GM12878 (cell line): ENCODE results near the gene ZBTB14. TPM values are rescaled to one million over a fixed set of nuclear protein-coding genes. Genes with fewer than 3 reads are reported as not detected.

Experiments used
- ATAC-seq: fragments of 200-7000 bp; cut with Tn5 transposase; 3 replicates; pipeline ENCODE4 v1.9.1; 2020; ENCODE audit warnings: mild to moderate bottlenecking, moderate library complexity
- BruUV-seq: library from RNA; stranded (reverse); fragments of 400-500 nt; replicated peaks from 2 replicates; lab custom pipeline; 2021; lab: Mats Ljungman, UMichigan
- CTCF ChIA-PET: fragments of 300-600 bp; sonication (Branson Sonifier 250); formaldehyde crosslinking; extraction: SDS; loops from one replicate; lab custom pipeline; 2021; ENCODE audit warnings: inconsistent platforms; lab: Yijun Ruan, JAX
- POLR2A ChIA-PET: fragments of 350-600 bp; formaldehyde crosslinking; extraction: SDS; loops from one replicate; lab custom pipeline; 2021; ENCODE audit warnings: inconsistent platforms; lab: Charles Lee
- RAD21 ChIA-PET: fragments of 300-600 bp; sonication (Branson Sonifier 250); formaldehyde crosslinking; loops from one replicate; lab custom pipeline; 2023; ENCODE audit warnings: antibody characterized with exemption; ENCODE audit not compliant: unreplicated experiment; lab: Charles Lee
- SMC1A ChIA-PET: fragments of 300-600 bp; sonication (Branson Sonifier 250); formaldehyde crosslinking; loops from one replicate; lab custom pipeline; 2023; ENCODE audit not compliant: unreplicated experiment, uncharacterized antibody; lab: Charles Lee
- DNase-seq: peaks from one replicate; pipeline ENCODE4 v3.0.0-alpha.2; 2011; ENCODE audit warnings: low read depth, low spot score
- FAIRE-seq: peaks from 3 replicates; lab custom pipeline; 2011; peaks lifted over from hg19 to GRCh38; lab: Jason Lieb, UNC
- H2AFZ ChIP-seq: 2 replicates; pipeline ENCODE4 v1.6.0; 2011; ENCODE audit warnings: low read depth, low read length, control low read depth; ENCODE audit not compliant: control insufficient read depth
- H3K27ac ChIP-seq: 2 replicates; pipeline ENCODE4 v1.5.1; 2011; ENCODE audit warnings: control low read depth; ENCODE audit not compliant: control insufficient read depth, insufficient read depth
- H3K27me3 ChIP-seq, 2 experiments: replicated peaks in 1 of 2; 2 replicates each; pipeline versions ENCODE4 v1.6.0 to v1.6.1; 2011; ENCODE audit warnings: low read length in 1 of 2; ENCODE audit not compliant: control insufficient read depth in 2 of 2, insufficient read depth in 2 of 2
- H3K36me3 ChIP-seq, 2 experiments: 2 replicates each; pipeline ENCODE4 v1.5.1; 2011; ENCODE audit warnings: low read length in 1 of 2; ENCODE audit not compliant: control insufficient read depth in 2 of 2, insufficient read depth in 2 of 2
- H3K4me1 ChIP-seq: 2 replicates; pipeline ENCODE4 v1.6.1; 2011; ENCODE audit warnings: mild to moderate bottlenecking, low read length, moderate library complexity, mixed read lengths; ENCODE audit not compliant: control insufficient read depth, insufficient read depth
- H3K4me2 ChIP-seq: 2 replicates; pipeline ENCODE4 v1.6.0; 2011; ENCODE audit warnings: control low read depth; ENCODE audit not compliant: control insufficient read depth, insufficient read depth
- H3K4me3 ChIP-seq: fragments of 200-600 bp; sonication (generic); 2 replicates; pipeline ENCODE4 v1.5.1; 2016
- H3K79me2 ChIP-seq: 2 replicates; pipeline ENCODE4 v1.6.0; 2011; ENCODE audit warnings: low read length; ENCODE audit not compliant: control insufficient read depth, insufficient read depth
- H3K9ac ChIP-seq: 2 replicates; pipeline ENCODE4 v1.8.0; 2011; ENCODE audit warnings: low read length, control low read depth, mixed read lengths; ENCODE audit not compliant: control insufficient read depth, insufficient read depth
- H3K9me3 ChIP-seq: replicated peaks from 3 replicates; pipeline ENCODE4 v1.5.1; 2011; ENCODE audit warnings: mild to moderate bottlenecking, low read length; ENCODE audit not compliant: control insufficient read depth, insufficient read depth
- H4K20me1 ChIP-seq: 2 replicates; pipeline ENCODE4 v1.6.0; 2011; ENCODE audit not compliant: control insufficient read depth, insufficient read depth
- ASH2L ChIP-seq: fragments of 300-600, 200-600 bp; sonication (generic); IDR thresholded peaks from 2 replicates; pipeline ENCODE4 v1.6.1; 2017; ENCODE audit warnings: low read depth, mild to moderate bottlenecking, borderline replicate concordance
- CBX3 ChIP-seq: fragments of 200-600 bp; sonication (generic); IDR thresholded peaks from 2 replicates; pipeline ENCODE4 v1.6.1; 2016; ENCODE audit warnings: low read depth, borderline replicate concordance
- ELK1 ChIP-seq: IDR thresholded peaks from 2 replicates; pipeline ENCODE4 v1.6.1; 2012; ENCODE audit warnings: low read depth, low read length, improper control_type of control experiment
- HDAC2 ChIP-seq: fragments of 200-600 bp; sonication (generic); IDR thresholded peaks from 2 replicates; pipeline ENCODE4 v1.6.1; 2017
- NFIC ChIP-seq: IDR thresholded peaks from 2 replicates; pipeline ENCODE4 v1.6.1; 2012; ENCODE audit warnings: low read depth, mild to moderate bottlenecking, inconsistent platforms, low read length, moderate library complexity
- NFXL1 ChIP-seq: fragments of 450-650 bp; IDR thresholded peaks from 2 replicates; pipeline ENCODE4 v1.6.1; 2017; ENCODE audit warnings: antibody characterized with exemption, mild to moderate bottlenecking, borderline replicate concordance
- PBX3 ChIP-seq: IDR thresholded peaks from 2 replicates; pipeline ENCODE4 v1.6.1; 2011; ENCODE audit warnings: mild to moderate bottlenecking, low read depth, low read length, moderate library complexity; ENCODE audit not compliant: insufficient replicate concordance
- PKNOX1 ChIP-seq: fragments of 450-650 bp; IDR thresholded peaks from 2 replicates; pipeline ENCODE4 v1.6.1; 2016; ENCODE audit warnings: mild to moderate bottlenecking
- POLR2A ChIP-seq: IDR thresholded peaks from 2 replicates; pipeline ENCODE4 v1.6.1; 2011; ENCODE audit warnings: low read depth, mild to moderate bottlenecking, low read length
- RELB ChIP-seq: fragments of 450-650 bp; IDR thresholded peaks from 2 replicates; pipeline ENCODE4 v1.6.1; 2017; ENCODE audit warnings: low read depth, mild to moderate bottlenecking, moderate library complexity
- SREBF1 ChIP-seq: IDR thresholded peaks from 2 replicates; pipeline ENCODE4 v1.6.1; 2012; ENCODE audit warnings: mild to moderate bottlenecking, low read length
- STAT1 ChIP-seq: fragments of 450-650 bp; conservative IDR thresholded peaks from 2 replicates; pipeline ENCODE4 v1.6.1; 2014; ENCODE audit warnings: antibody characterized with exemption, mild to moderate bottlenecking
- TBL1XR1 ChIP-seq: IDR thresholded peaks from 2 replicates; pipeline ENCODE4 v1.6.1; 2012; ENCODE audit warnings: low read depth, low read length, improper control_type of control experiment
- ZBTB40 ChIP-seq: fragments of 450-650 bp; IDR thresholded peaks from 2 replicates; pipeline ENCODE4 v1.6.1; 2016; ENCODE audit warnings: mild to moderate bottlenecking, moderate library complexity, borderline replicate concordance
- ZNF384 ChIP-seq: IDR thresholded peaks from 2 replicates; pipeline ENCODE4 v1.6.1; 2012; ENCODE audit warnings: low read depth, mild to moderate bottlenecking, low read length, improper control_type of control experiment, borderline replicate concordance
- ZSCAN29 ChIP-seq: fragments of 450-650 bp; IDR thresholded peaks from 2 replicates; pipeline ENCODE4 v1.6.1; 2017; ENCODE audit warnings: mild to moderate bottlenecking, moderate library complexity
- WGBS: methylation state at CpG from one replicate; pipeline ENCODE4 v1.1.6; 2016; ENCODE audit warnings: low lambda C conversion rate; ENCODE audit not compliant: insufficient replicate concordance, insufficient coverage; ENCODE audit errors: missing lambda C conversion rate; 5-methylcytosine and 5-hydroxymethylcytosine counted together
- in situ Hi-C: fragments of 300-500 bp; cut with MboI; formaldehyde crosslinking; loops from 9 replicates; pipeline ENCODE4 v1.14.3; 2018; ENCODE audit warnings: mixed read lengths
- intact Hi-C: fragments of 100-400 bp; cut with micrococcal nuclease; formaldehyde crosslinking; loops from one replicate; pipeline ENCODE4 v1.14.2; 2022; ENCODE audit not compliant: unreplicated experiment
- polyA plus RNA-seq, 11 experiments: library from polyadenylated mRNA; depleted of rRNA in 4 of 11; unstranded in 6 of 11; stranded (reverse) in 5 of 11; fragments of >200 nt; fragmentation: Nextera tagmentation in 4 of 11; fragmentation: Illumina TruSeq in 1 of 11; extraction: Ambion mirVana in 4 of 11; extraction: Trizol in 1 of 11; gene quantifications; 1 replicate in 1 of 11; 2 replicates in 10 of 11; pipeline versions ENCODE4 v1.2.1 to v1.2.3, GENCODE V29; 2011 to 2016; ENCODE audit warnings: inconsistent platforms in 2 of 11, missing spikeins in 2 of 11, low read depth in 1 of 11
- total RNA-seq, 4 experiments: library from RNA; depleted of rRNA in 3 of 4; stranded (reverse); fragments of >200 nt in 3 of 4; fragmentation: Illumina TruSeq in 1 of 4; extraction: Trizol in 1 of 4; gene quantifications; 2 replicates each; pipeline versions ENCODE4 v1.2.1 to v1.2.3, GENCODE V29; 2013 to 2021

Gene ZBTB14
- total and polyA plus RNA-seq, 10 of the 15 experiments (the other 5 are each of a cell fraction or from before 2014, with no cell fraction given): 4.4 to 21.2 (median 11.1) TPM

- H4K20me1 ChIP-seq: no peaks in the 10 kb centered on the region
- RAD21 ChIA-PET: no interaction called here
- SMC1A ChIA-PET: no interaction called here
- intact Hi-C loops (no loop called here), in situ Hi-C loops (no loop called here)
- H3K9ac ChIP-seq: no peak overlapping the region
- no TSS peak for BruUV-seq
- peaks cover 3% of the 10 kb centered on the region; the same call in 1 of the 2 replicates for H3K4me1 ChIP-seq
- H3K9me3 ChIP-seq: no peaks in the 10 kb centered on the region
- no peaks in the 10 kb centered on the region for H3K36me3 ChIP-seq
- no peaks in the 10 kb centered on the region for H3K79me2 ChIP-seq
- POLR2A ChIA-PET: no interaction called here
- H3K27me3 ChIP-seq: peaks cover 0 to 1% of the 10 kb centered on the region in 2 experiments; a peak in 2 of 4 replicates
- DNase-seq (no peak), ATAC-seq (no peak), FAIRE-seq (no peak)
- H3K4me3 ChIP-seq: no peak overlapping the region
- no peak overlapping the region for H2AFZ ChIP-seq
- WGBS: 75% methylated on average over 4 of the region's 4 CpGs
- no peak for TF ChIP-seq ASH2L
- TF ChIP-seq ZNF384: no peak
- TF ChIP-seq ZBTB40: no peak
- TF ChIP-seq RELB: no peak
- no peak for TF ChIP-seq ELK1
- TF ChIP-seq PBX3: no peak
- no peak for TF ChIP-seq ZSCAN29
- no peak for TF ChIP-seq NFXL1
- no peak for TF ChIP-seq CBX3
- no peak for TF ChIP-seq SREBF1
- no peak for TF ChIP-seq PKNOX1
- no peak for TF ChIP-seq STAT1
- no peak for TF ChIP-seq TBL1XR1
- no peak for TF ChIP-seq NFIC
- TF ChIP-seq POLR2A: no peak
- TF ChIP-seq HDAC2: no peak
- no peak overlapping the region for H3K4me2 ChIP-seq
- no peak overlapping the region for H3K27ac ChIP-seq
- CTCF ChIA-PET: interaction anchor here (1.0 kb wide), 1 partner anchor 69 kb away, joined by 3 read pairs; no protein-coding TSS in a partner anchor
Observed at GRCh38 chr18:5300476-5301010, 5.0 kb upstream of the ZBTB14 start.
